Hematopoietic multipotent progenitor cell treated with erythropoietin and hydrocortisone succinate and interleukin-3 and kit ligand, for 6 days (in vitro differentiated cells): Measurements from ENCODE around the gene TMEM236.
"Not testable (repeated sequence)": the region's sequence is repeated elsewhere in the genome, so short reads cannot be mapped to it uniquely, and the experiment has no call there.

ENCODE experiments used
- DNase-seq: peaks from one replicate; pipeline ENCODE4 v3.0.0-alpha.2; 2015

TMEM236 gene

GRCh38 chr10:17751781-17752445 is at the start of gene TMEM236:
Gene TMEM236, plus strand, starts transcription at chr10:17752201. Its CDS starts 95 bp downstream, at chr10:17752296.
- no peak for DNase-seq

GRCh38 chr10:17703706-17704105 is 48.3 kb upstream of the TMEM236 start:
- no peak for DNase-seq

- DNase-seq, result no peak
Observed at GRCh38 chr10:17708821-17709220, 43.2 kb upstream of the TMEM236 start.

GRCh38 chr10:17709492-17709891 is 42.5 kb upstream of the TMEM236 start:
- DNase-seq, result no peak

- no peak for DNase-seq
Observed at GRCh38 chr10:17710181-17710580, 41.8 kb upstream of the TMEM236 start.

- no peak for DNase-seq
Observed at GRCh38 chr10:17712053-17712452, 39.9 kb upstream of the TMEM236 start.

GRCh38 chr10:17712717-17713471 is 39.1 kb upstream of the TMEM236 start:
- no peak for DNase-seq

GRCh38 chr10:17713758-17714157 is 38.2 kb upstream of the TMEM236 start:
- DNase-seq, result no peak

- no peak for DNase-seq
Observed at GRCh38 chr10:17716161-17716560, 35.8 kb upstream of the TMEM236 start.

GRCh38 chr10:17722317-17723014 is 29.5 kb upstream of the TMEM236 start:
- DNase-seq, result not testable (repeated sequence)

- DNase-seq, result no peak
Observed at GRCh38 chr10:17725703-17726102, 26.3 kb upstream of the TMEM236 start.

GRCh38 chr10:17729630-17730029 is 22.4 kb upstream of the TMEM236 start:
- DNase-seq, result no peak

- DNase-seq, result no peak
Observed at GRCh38 chr10:17730667-17731066, 21.3 kb upstream of the TMEM236 start.

- no peak for DNase-seq
Observed at GRCh38 chr10:17731331-17732020, 20.5 kb upstream of the TMEM236 start.

GRCh38 chr10:17733620-17734019 is 18.4 kb upstream of the TMEM236 start:
- DNase-seq, result no peak

- DNase-seq, result peak; percentile 10
Observed at GRCh38 chr10:17734432-17735080, 17.4 kb upstream of the TMEM236 start.

- peak; percentile 68 for DNase-seq
Observed at GRCh38 chr10:17735166-17735941, 16.6 kb upstream of the TMEM236 start.

- no peak for DNase-seq
Observed at GRCh38 chr10:17736223-17736622, 15.8 kb upstream of the TMEM236 start.

GRCh38 chr10:17737027-17737965 is 14.7 kb upstream of the TMEM236 start:
- DNase-seq, result peak; percentile 83

GRCh38 chr10:17740668-17741067 is 11.3 kb upstream of the TMEM236 start:
- DNase-seq, result no peak

GRCh38 chr10:17742918-17743317 is 9.1 kb upstream of the TMEM236 start:
- DNase-seq, result peak; percentile 84
